Muscle layer of colon (tissue), 2 donors: ENCODE measurements around the gene MIPOL1.

Experiments used
- H3K27ac ChIP-seq: one replicate; pipeline ENCODE4 v1.7.0; 2013; ENCODE audit warnings: low read depth, mild to moderate bottlenecking, low read length, moderate library complexity
- H3K27me3 ChIP-seq, 2 donors: one replicate each; pipeline ENCODE4 v1.7.0; 2013; ENCODE audit warnings: low read length in 2 of 2, mild to moderate bottlenecking in 2 of 2; ENCODE audit not compliant: insufficient read depth in 2 of 2, control insufficient read depth in 1 of 2
- H3K36me3 ChIP-seq: one replicate; pipeline ENCODE4 v1.7.0; 2013; ENCODE audit warnings: mild to moderate bottlenecking, low read length; ENCODE audit not compliant: insufficient read depth
- H3K4me1 ChIP-seq: one replicate; pipeline ENCODE4 v1.7.0; 2013; ENCODE audit warnings: mild to moderate bottlenecking, low read length; ENCODE audit not compliant: insufficient read depth
- H3K4me3 ChIP-seq, 2 donors: one replicate each; pipeline ENCODE4 v1.7.0; 2013; ENCODE audit warnings: low read length in 2 of 2, low read depth in 1 of 2, mild to moderate bottlenecking in 1 of 2, moderate library complexity in 1 of 2
- H3K9ac ChIP-seq: one replicate; pipeline ENCODE4 v1.7.0; 2013; ENCODE audit warnings: low read length
- H3K9me3 ChIP-seq: one replicate; pipeline ENCODE4 v1.7.0; 2013; ENCODE audit warnings: mild to moderate bottlenecking, low read length
- donor health status: abdominal sarcoma.
- donor health status: Adenocarcinoma of cecum.

MIPOL1 gene

GRCh38 chr14:37585971-37586796 is 388.4 kb downstream of the MIPOL1 start:
- Histone ChIP-seq H3K4me1 (peaks cover 7% of the 10 kb centered on the region), H3K9ac (no peak overlapping the region), H3K4me3 (no peak overlapping the region), H3K27me3 (peaks cover 74 to 82% of the 10 kb centered on the region in 2 donors), H3K36me3 (no peaks in the 10 kb centered on the region), H3K9me3 (peaks cover 7% of the 10 kb centered on the region), H3K27ac (no peak overlapping the region)

GRCh38 chr14:37586797-37587130 is 389.0 kb downstream of the MIPOL1 start:
- Histone ChIP-seq H3K36me3 (no peaks in the 10 kb centered on the region), H3K9me3 (peaks cover 7% of the 10 kb centered on the region), H3K27me3 (peaks cover 78 to 88% of the 10 kb centered on the region in 2 donors), H3K4me1 (peaks cover 7% of the 10 kb centered on the region), H3K4me3 (no peak overlapping the region), H3K27ac (no peak overlapping the region), H3K9ac (no peak overlapping the region)

DNA sequence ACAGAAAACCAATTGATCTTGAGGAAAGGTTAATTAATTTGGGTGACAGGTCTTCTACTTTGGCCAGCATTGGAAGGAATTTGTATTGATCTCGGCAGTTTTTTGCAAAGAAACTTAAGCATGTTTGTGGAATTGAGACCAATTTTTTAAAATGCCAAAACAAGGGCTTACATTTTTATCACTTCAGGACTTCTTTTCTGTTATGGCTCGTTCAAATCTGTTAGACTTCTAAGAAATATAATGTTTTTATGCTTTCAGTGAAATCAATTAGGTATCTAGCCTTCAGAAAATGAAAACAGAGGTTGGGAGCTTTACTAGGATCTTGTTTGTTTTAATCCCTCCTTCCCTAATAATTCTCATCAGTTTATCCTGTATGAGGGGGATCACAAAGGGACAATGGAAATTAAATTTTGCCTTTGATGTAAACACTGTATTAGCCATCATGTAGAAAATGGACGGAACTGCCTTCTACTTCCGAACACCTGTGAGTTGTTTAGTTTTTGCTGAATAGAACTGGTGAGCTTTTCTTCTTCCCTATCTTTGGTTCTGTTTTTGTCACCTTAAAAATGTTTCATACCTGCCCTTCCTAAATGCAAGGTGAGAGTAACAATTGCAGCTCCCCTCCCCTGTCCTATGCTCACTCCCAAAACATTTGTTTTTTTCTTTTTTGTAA is 389.5 kb downstream of the MIPOL1 start:
- H3K9me3 ChIP-seq: peaks cover 7% of the 10 kb centered on the region
- peaks cover 82 to 93% of the 10 kb centered on the region in 2 donors for H3K27me3 ChIP-seq
- H3K27ac ChIP-seq: no peak overlapping the region
- H3K9ac ChIP-seq: no peak overlapping the region
- peaks cover 7% of the 10 kb centered on the region for H3K4me1 ChIP-seq
- H3K36me3 ChIP-seq: no peaks in the 10 kb centered on the region
- no peak overlapping the region for H3K4me3 ChIP-seq

- Histone ChIP-seq H3K27me3 (peaks cover 90 to 96% of the 10 kb centered on the region in 2 donors), H3K4me3 (no peak overlapping the region)
Measured at GRCh38 chr14:37587881-37588666, 390.3 kb downstream of the MIPOL1 start.

DNA sequence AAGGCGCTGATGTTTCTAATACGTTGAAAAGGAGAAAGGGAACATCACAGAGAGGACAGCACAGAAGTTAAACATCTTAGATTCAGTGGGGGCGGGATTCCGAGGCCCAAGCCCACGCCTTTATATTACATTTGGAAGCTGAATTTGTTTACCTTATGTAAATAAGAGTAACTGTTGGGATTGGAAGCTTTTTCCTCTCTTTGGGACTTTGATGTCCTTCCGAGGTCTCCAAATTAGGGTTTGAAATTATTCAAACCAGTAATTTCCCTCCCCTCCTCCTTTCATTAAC is 390.9 kb downstream of the MIPOL1 start:
- H3K4me1 ChIP-seq: peaks cover 7% of the 10 kb centered on the region
- peaks cover 90 to 96% of the 10 kb centered on the region in 2 donors for H3K27me3 ChIP-seq
- H3K27ac ChIP-seq: no peak overlapping the region
- no peaks in the 10 kb centered on the region for H3K36me3 ChIP-seq
- peaks cover 7% of the 10 kb centered on the region for H3K9me3 ChIP-seq
- H3K4me3 ChIP-seq: no peak overlapping the region
- no peak overlapping the region for H3K9ac ChIP-seq

More at GRCh38 chr14:37587881-37588666, 390.3 kb downstream of the MIPOL1 start:
- Histone ChIP-seq H3K9me3 (peaks cover 7% of the 10 kb centered on the region), H3K4me1 (peaks cover 7% of the 10 kb centered on the region), H3K27ac (no peak overlapping the region), H3K9ac (no peak overlapping the region), H3K36me3 (no peaks in the 10 kb centered on the region)

DNA sequence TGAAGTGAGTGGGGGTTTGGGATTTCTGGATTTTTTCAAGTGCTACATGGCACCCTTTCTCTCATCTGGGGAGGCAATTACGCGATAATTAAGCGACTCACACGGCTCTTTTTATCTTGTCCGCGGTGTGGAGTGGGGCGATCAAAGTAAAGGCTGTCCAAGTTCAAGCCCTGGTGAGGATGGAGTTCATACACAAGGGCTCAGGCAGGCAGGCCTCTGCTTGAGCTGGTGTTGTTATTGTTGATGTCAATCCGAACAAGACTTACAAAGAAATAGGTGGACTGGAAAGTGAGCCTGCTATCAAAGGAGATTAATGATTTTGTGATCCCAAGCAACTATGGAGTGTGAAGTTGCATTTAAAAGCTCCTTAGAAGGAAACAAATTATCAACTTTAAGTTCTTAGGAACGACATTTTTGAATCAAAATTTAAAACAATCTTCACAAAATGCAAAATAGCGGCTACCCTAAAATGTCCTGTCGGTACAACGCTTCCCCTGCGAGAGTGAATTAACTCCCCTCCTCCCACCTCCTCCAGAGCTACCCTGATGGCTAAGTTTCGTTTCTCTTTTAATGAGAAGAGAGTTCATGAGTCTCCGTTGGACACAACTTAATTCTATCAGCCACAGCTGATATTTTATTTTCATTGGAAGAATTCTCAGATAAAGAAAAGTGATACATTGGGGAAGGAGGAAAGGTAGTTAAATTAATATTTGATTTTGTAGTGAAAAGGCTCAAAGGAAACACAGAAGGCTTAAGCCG is 391.4 kb downstream of the MIPOL1 start:
- peaks cover 7% of the 10 kb centered on the region for H3K9me3 ChIP-seq
- no peak overlapping the region for H3K9ac ChIP-seq
- H3K4me3 ChIP-seq: no peak overlapping the region
- H3K4me1 ChIP-seq: peaks cover 7% of the 10 kb centered on the region
- H3K36me3 ChIP-seq: no peaks in the 10 kb centered on the region
- H3K27me3 ChIP-seq: peaks cover 90 to 96% of the 10 kb centered on the region in 2 donors
- H3K27ac ChIP-seq: no peak overlapping the region

GRCh38 chr14:37589715-37590427 is 392.1 kb downstream of the MIPOL1 start:
- peaks cover 86 to 94% of the 10 kb centered on the region in 2 donors for H3K27me3 ChIP-seq
- no peak overlapping the region for H3K4me3 ChIP-seq
- H3K27ac ChIP-seq: no peak overlapping the region
- H3K36me3 ChIP-seq: no peaks in the 10 kb centered on the region
- H3K4me1 ChIP-seq: peaks cover 7% of the 10 kb centered on the region
- peaks cover 7% of the 10 kb centered on the region for H3K9me3 ChIP-seq
- H3K9ac ChIP-seq: no peak overlapping the region

- Histone ChIP-seq H3K4me3 (no peak overlapping the region), H3K9me3 (peaks cover 7% of the 10 kb centered on the region), H3K9ac (no peak overlapping the region), H3K4me1 (peaks cover 8% of the 10 kb centered on the region), H3K27ac (no peak overlapping the region), H3K36me3 (no peaks in the 10 kb centered on the region), H3K27me3 (peaks cover 80 to 93% of the 10 kb centered on the region in 2 donors)
Measured at GRCh38 chr14:37590428-37591139, 392.8 kb downstream of the MIPOL1 start.

DNA sequence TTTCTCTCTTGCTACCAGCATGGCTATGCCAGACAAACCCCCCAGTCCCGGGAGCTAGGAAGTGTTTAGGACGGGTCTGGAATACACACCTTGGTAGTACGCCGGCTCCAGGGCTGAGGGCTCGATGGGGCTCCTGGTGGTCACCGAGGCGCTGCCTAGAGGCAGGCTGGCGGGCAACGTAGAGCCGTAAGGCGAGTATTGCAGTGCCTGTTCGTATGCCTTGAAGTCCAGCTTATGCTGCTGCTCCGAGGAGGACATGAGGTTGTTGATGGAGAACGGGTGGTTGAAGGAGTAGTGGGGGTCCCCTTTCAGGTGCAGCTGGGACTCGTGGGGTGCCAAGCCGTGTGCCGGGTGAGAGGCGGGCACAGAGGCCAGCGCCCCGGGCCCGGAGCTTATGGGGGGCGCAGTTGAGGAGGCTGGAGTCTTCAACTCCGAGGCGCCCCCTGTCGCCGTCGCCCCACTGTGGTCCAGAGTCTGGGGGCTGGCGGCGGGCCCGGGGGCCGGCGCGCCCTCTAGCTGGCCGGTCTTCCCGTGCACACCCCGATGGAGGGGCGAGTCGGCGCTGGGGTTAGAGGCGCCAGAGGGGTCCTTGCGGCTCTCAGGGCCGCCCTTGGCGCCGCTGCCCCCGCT is 393.7 kb downstream of the MIPOL1 start:
- no peak overlapping the region for H3K27ac ChIP-seq
- peaks cover 81 to 93% of the 10 kb centered on the region in 2 donors for H3K27me3 ChIP-seq
- H3K4me3 ChIP-seq: no peak overlapping the region
- no peak overlapping the region for H3K9ac ChIP-seq
- no peaks in the 10 kb centered on the region for H3K36me3 ChIP-seq
- H3K4me1 ChIP-seq: peaks cover 14% of the 10 kb centered on the region
- peaks cover 7% of the 10 kb centered on the region for H3K9me3 ChIP-seq

GRCh38 chr14:37591941-37592481 is 394.3 kb downstream of the MIPOL1 start:
- peaks cover 83 to 93% of the 10 kb centered on the region in 2 donors for H3K27me3 ChIP-seq
- no peak overlapping the region for H3K27ac ChIP-seq

More at GRCh38 chr14:37591941-37592481, 394.3 kb downstream of the MIPOL1 start:
- Histone ChIP-seq H3K36me3 (no peaks in the 10 kb centered on the region), H3K4me3 (no peak overlapping the region), H3K9me3 (peaks cover 5% of the 10 kb centered on the region), H3K9ac (no peak overlapping the region), H3K4me1 (peaks cover 14% of the 10 kb centered on the region)
